K562 (cell line): Measurements from ENCODE around the gene AANAT. TPM values are rescaled to one million over a fixed set of nuclear protein-coding genes. Genes with fewer than 3 reads are reported as not detected.

ENCODE experiments used
- ATF7 ChIP-seq: fragments of 450-650 bp; IDR thresholded peaks from 2 replicates; pipeline ENCODE4 v1.7.1; 2014; ENCODE audit warnings: mild to moderate bottlenecking, moderate library complexity
- C11orf30 ChIP-seq: fragments of 450-650 bp; IDR thresholded peaks from 2 replicates; pipeline ENCODE4 v1.6.1; 2016; ENCODE audit warnings: low read depth, mild to moderate bottlenecking
- DPF2 ChIP-seq: fragments of 450-650 bp; IDR thresholded peaks from 2 replicates; pipeline ENCODE4 v1.6.1; 2016
- MEIS2 ChIP-seq: fragments of 450-650 bp; IDR thresholded peaks from 2 replicates; pipeline ENCODE4 v1.6.1; 2014; ENCODE audit warnings: mild to moderate bottlenecking; ENCODE audit not compliant: partially characterized antibody
- RREB1 ChIP-seq: fragments of 250-450 bp; sonication (Bioruptor Pico); IDR thresholded peaks from 2 replicates; pipeline ENCODE4 v1.4.0; 2020
- SMAD4 ChIP-seq: fragments of 250-450 bp; sonication (Bioruptor Pico); conservative IDR thresholded peaks from 2 replicates; pipeline ENCODE4 v1.8.0; 2021; ENCODE audit warnings: inconsistent platforms, mild to moderate bottlenecking, moderate library complexity
- SPI1 ChIP-seq: IDR thresholded peaks from 2 replicates; pipeline ENCODE4 v1.6.1; 2011; ENCODE audit warnings: low read depth, low read length, control low read depth, borderline replicate concordance
- SRSF1 ChIP-seq: fragments of 200-400 bp; formaldehyde crosslinking; IDR thresholded peaks from 2 replicates; pipeline ENCODE4 v1.6.1; 2017; ENCODE audit warnings: mild to moderate bottlenecking, low read depth, low read length, moderate library complexity
- SRSF3 ChIP-seq: fragments of 200-400 bp; formaldehyde crosslinking; IDR thresholded peaks from 2 replicates; pipeline ENCODE4 v1.6.1; 2016; ENCODE audit warnings: mild to moderate bottlenecking, low read length, moderate library complexity; ENCODE audit not compliant: insufficient read depth
- TAL1 ChIP-seq: fragments of 450-650 bp; IDR thresholded peaks from 2 replicates; pipeline ENCODE4 v1.6.1; 2016; ENCODE audit warnings: mild to moderate bottlenecking
- THAP12 ChIP-seq: fragments of 250-450 bp; sonication (Bioruptor Pico); IDR thresholded peaks from 2 replicates; pipeline ENCODE4 v1.9.0; 2021; ENCODE audit warnings: mild to moderate bottlenecking, inconsistent platforms
- ZBTB43 ChIP-seq: sonication (generic); formaldehyde crosslinking; IDR thresholded peaks from 2 replicates; pipeline ENCODE4 v1.8.0; 2023; ENCODE audit warnings: mild to moderate bottlenecking, missing genetic modification reagents
- ZKSCAN8 ChIP-seq: fragments of 200-800 bp; sonication (Bioruptor generic); IDR thresholded peaks from 2 replicates; pipeline ENCODE4 v1.6.1; 2016; ENCODE audit warnings: missing genetic modification characterization, missing compliant biosample characterization
- ZNF134 ChIP-seq: fragments of 250-450 bp; sonication (Bioruptor Pico); conservative IDR thresholded peaks from 2 replicates; pipeline ENCODE4 v1.4.0; 2020
- ZNF551 ChIP-seq: fragments of 250-450 bp; sonication (Bioruptor Pico); IDR thresholded peaks from 2 replicates; pipeline ENCODE4 v1.5.0; 2021; ENCODE audit warnings: mild to moderate bottlenecking, moderate library complexity
- ZNF639 ChIP-seq, 2 experiments: fragments of 200-800 bp in 1 of 2; sonication (Bioruptor generic) in 1 of 2; sonication (generic) in 1 of 2; formaldehyde crosslinking in 1 of 2; IDR thresholded peaks in 1 of 2; conservative IDR thresholded peaks in 1 of 2; 2 replicates each; pipeline versions ENCODE4 v1.5.0 to v1.6.1; 2016 to 2020; ENCODE audit warnings: missing compliant biosample characterization in 1 of 2, missing genetic modification characterization in 1 of 2, missing genetic modification reagents in 1 of 2
- polyA plus RNA-seq, 8 experiments: library from polyadenylated mRNA; depleted of rRNA in 4 of 8; stranded (reverse) in 5 of 8; unstranded in 3 of 8; fragments of >200 nt; fragmentation: Nextera tagmentation in 2 of 8; fragmentation: Illumina TruSeq in 1 of 8; extraction: Ambion mirVana in 2 of 8; extraction: Trizol in 1 of 8; gene quantifications; 2 replicates each; pipeline versions ENCODE4 v1.2.1 to v1.2.3, GENCODE V29; 2011 to 2014; ENCODE audit warnings: inconsistent platforms in 1 of 8, missing spikeins in 1 of 8
- total RNA-seq, 7 experiments: library from RNA; depleted of rRNA in 6 of 7; stranded (reverse); fragments of >200 nt in 6 of 7; fragmentation: Illumina TruSeq in 2 of 7; extraction: Trizol in 2 of 7; gene quantifications; 2 replicates each; pipeline versions ENCODE4 v1.2.1 to v1.2.3, GENCODE V29; 2011 to 2021; ENCODE audit warnings: low replicate concordance in 1 of 7

Gene AANAT
- total and polyA plus RNA-seq, 9 of the 15 experiments (the other 6 are each of a cell fraction or from before 2014, with no cell fraction given) = not detected

- no peak for TF ChIP-seq ZNF639 (CRISPR knock-in tag; conservative IDR thresholded peaks at IDR 0.05 in 1 of 2, IDR thresholded peaks at IDR 0.05 in 1 of 2)
- TF ChIP-seq TAL1 = peak; percentile 11; the same call in 1 of the 2 replicates
- no peak for TF ChIP-seq ATF7
- TF ChIP-seq ZKSCAN8 (CRISPR knock-in tag) = no peak
- no peak for TF ChIP-seq SPI1
- peak; percentile 81 for TF ChIP-seq DPF2
- no peak for TF ChIP-seq ZBTB43 (CRISPR knock-in tag)
- TF ChIP-seq ZNF551 (CRISPR knock-in tag) = no peak
- no peak for TF ChIP-seq SRSF3
- 0 out of 2 replicates have a peak, but pooled peaks have one; percentile 54 for TF ChIP-seq RREB1 (CRISPR knock-in tag)
- peak; percentile 36; the same call in 1 of the 2 replicates for TF ChIP-seq THAP12
- peak; percentile 91 for TF ChIP-seq C11orf30
- TF ChIP-seq SMAD4 (CRISPR knock-in tag) = 0 out of 2 replicates have a peak, but pooled peaks have one; percentile 35
- TF ChIP-seq MEIS2 = peak; percentile 44
- TF ChIP-seq SRSF1 = no peak
- no peak for TF ChIP-seq ZNF134
Observed at GRCh38 chr17:76442341-76443338, 24.8 kb upstream of the AANAT start (continued).
